Spleen (tissue), 11 donors: ENCODE measurements around the gene TBC1D16. TPM values are rescaled to one million over a fixed set of nuclear protein-coding genes. Genes with fewer than 3 reads are reported as not detected.

Experiments
- DNase-seq: peaks from one replicate; pipeline ENCODE4 v3.0.0-alpha.2; 2020
- H3K27ac ChIP-seq, 8 donors: fragments of 200-600 bp; sonication (generic) in 7 of 8; 1 replicate in 4 of 8; 2 replicates in 4 of 8; pipeline versions ENCODE4 v1.5.0 to v1.8.0; 2016 to 2021; ENCODE audit warnings: inconsistent platforms in 4 of 8, mild to moderate bottlenecking in 4 of 8, moderate library complexity in 1 of 8
- H3K27me3 ChIP-seq, 7 donors: fragments of 200-600 bp; sonication (generic) in 6 of 7; replicated peaks in 1 of 7; 1 replicate in 4 of 7; 2 replicates in 3 of 7; pipeline versions ENCODE4 v1.5.0 to v1.8.0; 2016 to 2021; ENCODE audit warnings: inconsistent platforms in 3 of 7, mild to moderate bottlenecking in 1 of 7
- H3K36me3 ChIP-seq, 6 donors: fragments of 200-600 bp; sonication (generic) in 5 of 6; 1 replicate in 4 of 6; 2 replicates in 2 of 6; pipeline versions ENCODE4 v1.5.0 to v1.8.0; 2016 to 2021; ENCODE audit warnings: inconsistent platforms in 2 of 6
- H3K4me1 ChIP-seq, 6 donors: fragments of 200-600 bp; sonication (generic) in 5 of 6; 1 replicate in 3 of 6; 2 replicates in 3 of 6; pipeline versions ENCODE4 v1.5.0 to v1.8.0; 2016 to 2021; ENCODE audit warnings: inconsistent platforms in 3 of 6
- H3K4me3 ChIP-seq, 8 donors: fragments of 200-600 bp; sonication (generic) in 7 of 8; 1 replicate in 4 of 8; 2 replicates in 4 of 8; pipeline versions ENCODE4 v1.5.0 to v1.8.0; 2016 to 2021; ENCODE audit warnings: inconsistent platforms in 4 of 8, mild to moderate bottlenecking in 4 of 8, moderate library complexity in 2 of 8
- H3K9me3 ChIP-seq, 8 donors: fragments of 200-600 bp; sonication (generic) in 7 of 8; 1 replicate in 4 of 8; 2 replicates in 4 of 8; pipeline versions ENCODE4 v1.5.0 to v1.8.0; 2016 to 2021; ENCODE audit warnings: inconsistent platforms in 4 of 8
- POLR2A ChIP-seq, 3 donors: fragments of 450-650 bp; IDR thresholded peaks; one replicate each; pipeline ENCODE4 v1.5.1; 2017; ENCODE audit warnings: antibody characterized with exemption in 3 of 3, mild to moderate bottlenecking in 1 of 3
- POLR2AphosphoS5 ChIP-seq, 3 donors: sonication (generic); formaldehyde crosslinking; IDR thresholded peaks; one replicate each; pipeline ENCODE4 v1.5.1; 2017; ENCODE audit warnings: antibody characterized with exemption in 3 of 3
- WGBS, 5 donors: extraction: QIAGEN DNeasy Blood & Tissue Kit in 3 of 5; methylation state at CpG; one replicate each; pipeline versions ENCODE4 v1.1.5 to v1.1.7; 2013 to 2018; 5-methylcytosine and 5-hydroxymethylcytosine counted together
- intact Hi-C: fragments of 100-400 bp; cut with DNase I; formaldehyde crosslinking; loops from one replicate; pipeline ENCODE4 v1.15.0; 2023; ENCODE audit warnings: low total_unique reads
- polyA plus RNA-seq, 3 donors: library from polyadenylated mRNA; stranded (reverse); fragments of 200-250 nt; gene quantifications; one replicate each; pipeline ENCODE4 v1.2.1, GENCODE V29; 2013
- total RNA-seq, 7 donors: library from RNA; depleted of rRNA in 3 of 7; stranded (reverse); fragments of >200 nt in 3 of 7; fragmentation: NEBNext Ultra II Directional in 4 of 7; extraction: Animal tissue kit (Norgen Biotek cat#: 25700) in 4 of 7; gene quantifications; one replicate each; pipeline versions ENCODE4 v1.1.0 to v1.2.1, GENCODE V29; 2016 to 2021
- TF ChIP-seq, protein P1 (sequence below), 11 experiments: fragments of 200-600 bp in 7 of 11; fragments of 450-650 bp in 4 of 11; sonication (generic) in 4 of 11; IDR thresholded peaks in 8 of 11; conservative IDR thresholded peaks in 3 of 11; 1 replicate in 7 of 11; 2 replicates in 4 of 11; pipeline versions ENCODE4 v1.4.0 to v1.8.0; 2016 to 2021; ENCODE audit warnings: antibody characterized with exemption in 11 of 11, inconsistent platforms in 4 of 11, mild to moderate bottlenecking in 1 of 11
- donor health status: healthy with polysubstance abuse.
- donor health status: DM: no; HTN: no; CAD: no; lungs with moderate emphysema.
- donor health status: DM: no; HTN: no; CAD: no.
- donor health status: Bipolar disorder and iron deficiency.
- donor health status: healthy.
- donor health status: DM: no; HTN: no; CAD: no.
- donor health status: DM: yes; HTN: yes; CAD: no.

TBC1D16 gene
- total and polyA plus RNA-seq, 10 donors = 1.3 to 33.6 (median 15.7) TPM

DNA sequence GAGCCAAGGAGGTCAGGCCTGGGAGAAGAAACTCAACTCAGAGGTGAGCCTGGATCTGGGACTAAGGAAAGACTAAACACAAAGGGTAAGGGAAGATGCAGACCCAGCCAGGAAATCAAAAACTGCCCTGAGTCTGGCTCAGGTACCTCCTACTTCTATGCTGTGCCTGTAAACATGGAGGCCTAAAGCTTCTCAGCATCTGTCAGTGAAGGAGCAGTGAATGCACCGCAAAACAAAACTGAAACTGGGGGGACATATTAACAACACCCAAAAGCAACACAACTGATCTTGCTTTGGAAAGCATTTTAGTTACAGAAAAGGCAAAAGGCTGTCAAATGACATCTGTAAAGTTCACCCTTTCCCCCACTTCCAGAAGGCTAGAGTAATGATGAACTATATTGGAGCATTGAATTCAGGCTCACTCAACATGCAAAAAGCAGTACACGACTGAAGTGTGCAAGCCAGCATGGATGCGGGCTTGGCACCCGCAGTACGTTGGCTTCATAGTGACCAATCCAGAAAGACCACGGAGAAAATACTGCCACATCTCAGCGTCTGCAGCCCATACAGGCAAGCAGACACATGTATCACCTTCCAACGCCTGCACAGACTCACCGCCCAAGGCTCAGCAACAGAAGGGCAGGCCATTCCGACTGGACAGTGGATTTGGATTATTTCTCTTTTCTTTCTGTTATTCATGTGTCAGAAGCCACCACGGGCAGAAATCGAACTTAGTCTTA is 3.8 kb downstream of the TBC1D16 start:
- H3K4me3 ChIP-seq = no peak overlapping the region
- 89 to 95% (median 92%) methylated on average over 12 of the region's 12 CpGs for WGBS, 5 donors

DNA sequence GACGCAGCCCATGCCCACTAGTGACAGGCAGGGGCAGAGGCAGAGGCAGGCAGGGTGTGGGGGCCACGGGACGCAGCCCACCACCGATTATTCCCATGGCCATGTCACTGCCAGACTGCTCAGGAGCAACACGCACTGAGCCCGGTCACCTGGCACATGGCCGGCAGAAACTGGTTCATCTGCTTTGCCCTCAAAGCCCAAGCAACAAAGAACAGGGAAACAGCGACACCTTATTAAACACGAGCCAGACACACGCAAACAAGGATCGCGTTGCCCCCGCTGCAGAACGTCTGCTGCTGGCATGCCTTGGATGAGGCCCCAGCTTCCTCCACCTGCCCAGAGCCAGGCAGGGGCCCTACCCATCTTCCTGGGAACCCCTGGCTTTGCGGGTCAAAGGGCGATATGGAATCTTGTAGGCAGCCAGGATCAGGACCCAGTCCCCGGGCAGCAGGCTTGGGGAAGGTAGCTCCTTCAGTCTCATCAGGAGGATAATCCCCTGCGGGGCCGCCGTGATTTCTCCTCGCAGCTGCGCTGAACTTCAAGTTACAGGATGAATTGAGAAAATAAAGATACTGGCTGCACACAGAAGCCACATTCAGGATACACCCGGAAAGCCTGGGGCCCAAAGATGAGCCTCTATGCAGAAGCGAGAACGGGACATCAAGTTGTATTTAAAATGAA is 4.8 kb downstream of the TBC1D16 start:
- H3K27me3 ChIP-seq = peaks cover 0 to 10% (median 0%) of the 10 kb centered on the region in 7 donors
- no peak overlapping the region for H3K27ac ChIP-seq
- intact Hi-C loops = no loop called here
- peaks cover 0 to 35% (median 9%) of the 10 kb centered on the region in 6 donors for H3K4me1 ChIP-seq
- 91 to 95% (median 93%) methylated on average over 24 to 25 of the region's 25 CpGs for WGBS, 5 donors
- no peak overlapping the region for H3K4me3 ChIP-seq
- no peaks in the 10 kb centered on the region for H3K9me3 ChIP-seq
- TF ChIP-seq, protein P1, sequence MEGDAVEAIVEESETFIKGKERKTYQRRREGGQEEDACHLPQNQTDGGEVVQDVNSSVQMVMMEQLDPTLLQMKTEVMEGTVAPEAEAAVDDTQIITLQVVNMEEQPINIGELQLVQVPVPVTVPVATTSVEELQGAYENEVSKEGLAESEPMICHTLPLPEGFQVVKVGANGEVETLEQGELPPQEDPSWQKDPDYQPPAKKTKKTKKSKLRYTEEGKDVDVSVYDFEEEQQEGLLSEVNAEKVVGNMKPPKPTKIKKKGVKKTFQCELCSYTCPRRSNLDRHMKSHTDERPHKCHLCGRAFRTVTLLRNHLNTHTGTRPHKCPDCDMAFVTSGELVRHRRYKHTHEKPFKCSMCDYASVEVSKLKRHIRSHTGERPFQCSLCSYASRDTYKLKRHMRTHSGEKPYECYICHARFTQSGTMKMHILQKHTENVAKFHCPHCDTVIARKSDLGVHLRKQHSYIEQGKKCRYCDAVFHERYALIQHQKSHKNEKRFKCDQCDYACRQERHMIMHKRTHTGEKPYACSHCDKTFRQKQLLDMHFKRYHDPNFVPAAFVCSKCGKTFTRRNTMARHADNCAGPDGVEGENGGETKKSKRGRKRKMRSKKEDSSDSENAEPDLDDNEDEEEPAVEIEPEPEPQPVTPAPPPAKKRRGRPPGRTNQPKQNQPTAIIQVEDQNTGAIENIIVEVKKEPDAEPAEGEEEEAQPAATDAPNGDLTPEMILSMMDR (IDR thresholded peaks at IDR 0.05 in 8 of 11, conservative IDR thresholded peaks at IDR 0.05 in 3 of 11) = no peak
- TF ChIP-seq POLR2AphosphoS5 (IDR thresholded peaks at IDR 0.05) = no peak
- no peak for TF ChIP-seq POLR2A (IDR thresholded peaks at IDR 0.05)
- DNase-seq = peak; percentile 37
- no peaks in the 10 kb centered on the region for H3K36me3 ChIP-seq

More for the DNA sequence above, 3.8 kb downstream of the TBC1D16 start:
- TF ChIP-seq POLR2A (IDR thresholded peaks at IDR 0.05) = no peak
- TF ChIP-seq, protein P1 (IDR thresholded peaks at IDR 0.05 in 8 of 11, conservative IDR thresholded peaks at IDR 0.05 in 3 of 11) = no peak
- no peak for TF ChIP-seq POLR2AphosphoS5 (IDR thresholded peaks at IDR 0.05)
- Histone ChIP-seq H3K4me1 (peaks cover 0 to 45% (median 15%) of the 10 kb centered on the region in 6 donors), H3K36me3 (no peaks in the 10 kb centered on the region), H3K27me3 (peaks cover 0 to 20% (median 0%) of the 10 kb centered on the region in 7 donors), H3K9me3 (no peaks in the 10 kb centered on the region), H3K27ac (no peak overlapping the region)
- intact Hi-C loops = no loop called here
- DNase-seq = no peak

DNA sequence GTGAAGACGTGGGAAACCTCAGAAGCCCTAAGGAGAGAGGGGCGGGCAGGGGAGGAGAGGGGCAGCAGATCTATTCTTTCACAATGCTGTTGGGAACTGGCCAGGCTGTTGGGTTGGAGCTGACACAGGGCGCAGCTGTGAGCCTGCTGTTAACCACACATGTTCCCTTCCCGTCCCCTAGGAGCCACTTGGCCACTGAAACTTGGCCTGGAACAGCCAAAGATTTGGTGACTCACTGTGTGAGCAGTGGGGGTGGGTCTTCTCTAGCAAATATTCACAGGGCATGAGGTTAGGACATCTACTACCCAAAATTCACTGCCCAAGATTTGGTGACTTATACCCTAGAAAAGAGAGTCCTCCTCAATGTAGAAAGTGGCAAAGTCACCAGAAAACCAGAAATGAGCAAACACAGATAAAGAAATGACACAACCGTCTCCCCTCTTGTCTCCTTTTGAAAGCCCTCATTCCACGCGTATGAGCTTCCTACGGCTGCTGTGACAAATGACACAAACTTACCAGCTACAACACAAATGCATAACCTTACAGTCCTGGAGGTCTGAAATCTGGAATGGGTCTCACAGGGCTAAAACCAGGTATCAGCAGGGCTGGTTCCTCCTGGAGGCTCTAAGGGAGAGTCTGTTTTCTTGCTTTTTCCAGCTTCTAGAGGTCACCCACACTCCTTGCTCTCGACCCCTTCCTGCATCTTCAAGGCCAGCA is 6.3 kb downstream of the TBC1D16 start:
- no peak overlapping the region for H3K4me3 ChIP-seq
- intact Hi-C loops = no loop called here
- H3K36me3 ChIP-seq = no peaks in the 10 kb centered on the region
- DNase-seq = no peak
- peak overlapping the region in 2 of 8 donors; percentile 35 to 37 for H3K27ac ChIP-seq
- WGBS, 5 donors = 51 to 71% (median 60%) methylated on average over 9 of the region's 9 CpGs
- no peaks in the 10 kb centered on the region for H3K27me3 ChIP-seq
- H3K9me3 ChIP-seq = no peaks in the 10 kb centered on the region
- H3K4me1 ChIP-seq = peaks cover 0 to 25% (median under 1%) of the 10 kb centered on the region in 6 donors
- TF ChIP-seq POLR2AphosphoS5 (IDR thresholded peaks at IDR 0.05) = peak in 2 of 3 donors; percentile 26 to 46
- TF ChIP-seq, protein P1 (IDR thresholded peaks at IDR 0.05 in 8 of 11, conservative IDR thresholded peaks at IDR 0.05 in 3 of 11) = no peak
